Ascending aorta (tissue), 2 donors: ENCODE measurements around the gene PDGFA. TPM values are rescaled to one million over a fixed set of nuclear protein-coding genes. Genes with fewer than 3 reads are reported as not detected.

ENCODE experiments used
- DNase-seq, 2 donors: peaks; one replicate each; pipeline ENCODE4 v3.0.0-alpha.2; 2019; ENCODE audit warnings: low spot score in 2 of 2
- H3K27ac ChIP-seq, 2 donors: fragments of 200-600 bp; sonication (generic); one replicate each; pipeline ENCODE4 v1.5.1; 2016 to 2017; ENCODE audit warnings: mild to moderate bottlenecking in 1 of 2
- H3K27me3 ChIP-seq: fragments of 200-600 bp; sonication (generic); one replicate; pipeline ENCODE4 v1.5.1; 2017
- H3K36me3 ChIP-seq, 2 donors: fragments of 200-600 bp; sonication (generic); one replicate each; pipeline ENCODE4 v1.5.1; 2016
- H3K4me1 ChIP-seq, 2 donors: fragments of 200-600 bp; sonication (generic); one replicate each; pipeline ENCODE4 v1.5.1; 2016 to 2017; ENCODE audit warnings: mild to moderate bottlenecking in 1 of 2
- H3K4me3 ChIP-seq, 2 donors: fragments of 200-600 bp; sonication (generic); one replicate each; pipeline ENCODE4 v1.5.1; 2016 to 2017; ENCODE audit warnings: mild to moderate bottlenecking in 1 of 2
- H3K9me3 ChIP-seq, 2 donors: fragments of 200-600 bp; sonication (generic); one replicate each; pipeline ENCODE4 v1.5.1; 2016
- intact Hi-C: fragments of 100-400 bp; cut with DNase I; formaldehyde crosslinking; loops from one replicate; pipeline ENCODE4 v1.15.1; 2023
- total RNA-seq: library from RNA; depleted of rRNA; stranded (reverse); fragments of >200 nt; gene quantifications from one replicate; pipeline ENCODE4 v1.1.0, GENCODE V29; 2016
- TF ChIP-seq, protein P1 (sequence below), 3 experiments: fragments of 200-600 bp in 2 of 3; fragments of 450-650 bp in 1 of 3; sonication (generic) in 2 of 3; IDR thresholded peaks; one replicate each; pipeline ENCODE4 v1.5.1; 2016 to 2019; ENCODE audit warnings: antibody characterized with exemption in 3 of 3, mild to moderate bottlenecking in 1 of 3, moderate library complexity in 1 of 3

PDGFA gene
- total RNA-seq, 1 donor from 2014 or later = 349 TPM

DNA sequence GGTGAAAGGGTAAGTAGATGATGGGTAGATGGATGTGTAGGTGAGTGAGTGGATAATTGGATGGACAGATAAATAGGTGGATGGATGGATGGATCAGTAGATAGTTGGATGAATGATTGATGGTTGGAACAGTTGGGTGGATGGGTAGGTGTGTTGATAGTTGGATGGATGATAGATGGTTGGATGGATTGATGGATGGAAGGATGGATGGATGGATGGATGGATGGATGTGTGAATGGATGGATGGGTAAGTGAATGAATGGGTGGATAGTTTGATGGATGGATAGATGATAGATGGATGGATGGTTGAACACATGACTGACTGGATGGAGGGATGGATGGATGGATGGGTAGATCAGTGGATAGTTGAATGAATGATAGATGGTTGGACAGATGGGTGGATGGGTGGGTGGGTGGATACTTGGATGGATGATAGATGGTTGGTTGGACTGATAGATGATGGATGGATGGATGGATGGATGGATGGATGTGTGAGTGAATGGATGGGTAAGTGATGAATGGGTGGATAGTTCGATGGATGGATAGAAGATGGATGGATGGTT lies 37.0 kb downstream of the PDGFA start:
- no peak overlapping the region for H3K4me3 ChIP-seq
- no peak for DNase-seq
- no peaks in the 10 kb centered on the region for H3K9me3 ChIP-seq
- H3K4me1 ChIP-seq = no peaks in the 10 kb centered on the region
- no peak overlapping the region for H3K27ac ChIP-seq
- no peaks in the 10 kb centered on the region for H3K27me3 ChIP-seq
- TF ChIP-seq, protein P1, sequence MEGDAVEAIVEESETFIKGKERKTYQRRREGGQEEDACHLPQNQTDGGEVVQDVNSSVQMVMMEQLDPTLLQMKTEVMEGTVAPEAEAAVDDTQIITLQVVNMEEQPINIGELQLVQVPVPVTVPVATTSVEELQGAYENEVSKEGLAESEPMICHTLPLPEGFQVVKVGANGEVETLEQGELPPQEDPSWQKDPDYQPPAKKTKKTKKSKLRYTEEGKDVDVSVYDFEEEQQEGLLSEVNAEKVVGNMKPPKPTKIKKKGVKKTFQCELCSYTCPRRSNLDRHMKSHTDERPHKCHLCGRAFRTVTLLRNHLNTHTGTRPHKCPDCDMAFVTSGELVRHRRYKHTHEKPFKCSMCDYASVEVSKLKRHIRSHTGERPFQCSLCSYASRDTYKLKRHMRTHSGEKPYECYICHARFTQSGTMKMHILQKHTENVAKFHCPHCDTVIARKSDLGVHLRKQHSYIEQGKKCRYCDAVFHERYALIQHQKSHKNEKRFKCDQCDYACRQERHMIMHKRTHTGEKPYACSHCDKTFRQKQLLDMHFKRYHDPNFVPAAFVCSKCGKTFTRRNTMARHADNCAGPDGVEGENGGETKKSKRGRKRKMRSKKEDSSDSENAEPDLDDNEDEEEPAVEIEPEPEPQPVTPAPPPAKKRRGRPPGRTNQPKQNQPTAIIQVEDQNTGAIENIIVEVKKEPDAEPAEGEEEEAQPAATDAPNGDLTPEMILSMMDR (IDR thresholded peaks at IDR 0.05) = no peak
- intact Hi-C loops = no loop called here
- H3K36me3 ChIP-seq = no peaks in the 10 kb centered on the region

DNA sequence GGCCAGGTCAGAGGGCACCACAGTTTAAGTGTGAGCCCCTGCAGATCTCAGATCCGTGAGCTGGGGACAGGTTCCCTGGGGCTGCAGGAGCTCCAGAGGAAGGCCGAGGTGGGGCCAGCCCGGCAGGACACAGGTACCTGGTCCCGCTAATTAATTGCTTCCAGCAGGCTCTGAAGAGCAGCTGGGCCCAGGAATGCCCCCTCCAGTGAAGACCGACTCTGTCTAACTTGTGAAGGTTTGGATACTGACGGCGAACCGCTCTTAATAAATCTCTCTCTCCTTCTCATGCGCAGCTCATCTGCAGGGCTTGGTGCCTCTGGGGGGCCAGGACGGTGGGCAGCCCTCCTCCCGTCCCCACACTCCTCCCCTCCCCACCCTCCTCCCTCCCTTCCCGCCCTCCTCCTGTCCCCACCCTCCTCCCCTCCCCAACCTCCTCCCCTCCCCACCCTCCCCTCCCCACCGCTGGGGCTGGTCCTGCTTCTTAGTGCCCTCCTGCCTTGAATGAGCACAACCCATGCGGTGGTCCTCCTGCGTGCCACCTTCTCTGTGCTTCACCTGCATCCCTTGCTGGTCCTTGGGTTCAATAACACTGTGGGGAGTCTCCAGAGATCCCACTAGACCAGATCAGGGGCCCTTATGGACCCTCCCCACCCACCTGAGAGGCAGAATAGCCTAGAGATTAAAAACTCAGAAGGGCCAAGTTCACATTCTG lies 38.3 kb downstream of the PDGFA start:
- no peaks in the 10 kb centered on the region for H3K9me3 ChIP-seq
- H3K27ac ChIP-seq = no peak overlapping the region
- no peaks in the 10 kb centered on the region for H3K27me3 ChIP-seq
- H3K4me3 ChIP-seq = no peak overlapping the region
- TF ChIP-seq, protein P1 (IDR thresholded peaks at IDR 0.05) = no peak
- no peaks in the 10 kb centered on the region for H3K36me3 ChIP-seq
- DNase-seq = no peak
- H3K4me1 ChIP-seq = no peaks in the 10 kb centered on the region
- intact Hi-C loops = no loop called here

- intact Hi-C loops = no loop called here
- Histone ChIP-seq H3K27ac (no peak overlapping the region), H3K27me3 (no peaks in the 10 kb centered on the region), H3K4me3 (no peak overlapping the region), H3K4me1 (no peaks in the 10 kb centered on the region), H3K36me3 (no peaks in the 10 kb centered on the region), H3K9me3 (no peaks in the 10 kb centered on the region)
- TF ChIP-seq, protein P1 (IDR thresholded peaks at IDR 0.05) = no peak
- DNase-seq = no peak
These were observed 39.0 kb downstream of the PDGFA start for GRCh38 chr7:480531-481218.

DNA sequence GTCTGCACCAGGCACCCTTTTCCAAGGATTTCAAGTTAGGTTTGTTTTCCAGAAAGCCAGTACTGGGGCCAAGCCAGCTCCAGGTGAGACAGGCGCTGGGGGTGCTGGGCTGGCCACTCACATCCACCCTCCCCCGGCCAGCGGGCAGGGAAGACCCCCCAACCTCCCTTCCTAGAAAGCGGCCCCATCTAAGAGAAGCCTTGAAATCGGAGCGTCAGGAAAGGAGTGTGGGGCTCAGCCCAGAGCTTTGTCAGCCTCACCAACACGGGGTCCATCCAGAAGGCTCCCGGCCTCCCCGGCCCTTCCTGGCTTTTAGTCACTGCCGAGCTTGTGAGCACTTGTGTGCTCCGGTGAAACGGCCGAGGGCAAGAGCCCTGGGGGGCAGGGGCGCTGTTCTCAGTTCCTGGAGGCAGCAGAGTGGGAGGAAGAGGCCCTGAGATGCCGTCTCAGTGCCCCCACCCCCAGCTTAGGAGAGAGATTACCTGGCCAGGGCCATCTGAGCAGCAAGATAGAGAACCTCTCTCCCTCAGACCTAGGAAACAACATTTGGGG lies 39.6 kb downstream of the PDGFA start:
- Histone ChIP-seq H3K4me1 (no peaks in the 10 kb centered on the region), H3K27ac (no peak overlapping the region), H3K27me3 (no peaks in the 10 kb centered on the region), H3K9me3 (no peaks in the 10 kb centered on the region), H3K36me3 (no peaks in the 10 kb centered on the region), H3K4me3 (no peak overlapping the region)
- intact Hi-C loops = no loop called here
- TF ChIP-seq, protein P1 (IDR thresholded peaks at IDR 0.05) = no peak
- DNase-seq = no peak

DNA sequence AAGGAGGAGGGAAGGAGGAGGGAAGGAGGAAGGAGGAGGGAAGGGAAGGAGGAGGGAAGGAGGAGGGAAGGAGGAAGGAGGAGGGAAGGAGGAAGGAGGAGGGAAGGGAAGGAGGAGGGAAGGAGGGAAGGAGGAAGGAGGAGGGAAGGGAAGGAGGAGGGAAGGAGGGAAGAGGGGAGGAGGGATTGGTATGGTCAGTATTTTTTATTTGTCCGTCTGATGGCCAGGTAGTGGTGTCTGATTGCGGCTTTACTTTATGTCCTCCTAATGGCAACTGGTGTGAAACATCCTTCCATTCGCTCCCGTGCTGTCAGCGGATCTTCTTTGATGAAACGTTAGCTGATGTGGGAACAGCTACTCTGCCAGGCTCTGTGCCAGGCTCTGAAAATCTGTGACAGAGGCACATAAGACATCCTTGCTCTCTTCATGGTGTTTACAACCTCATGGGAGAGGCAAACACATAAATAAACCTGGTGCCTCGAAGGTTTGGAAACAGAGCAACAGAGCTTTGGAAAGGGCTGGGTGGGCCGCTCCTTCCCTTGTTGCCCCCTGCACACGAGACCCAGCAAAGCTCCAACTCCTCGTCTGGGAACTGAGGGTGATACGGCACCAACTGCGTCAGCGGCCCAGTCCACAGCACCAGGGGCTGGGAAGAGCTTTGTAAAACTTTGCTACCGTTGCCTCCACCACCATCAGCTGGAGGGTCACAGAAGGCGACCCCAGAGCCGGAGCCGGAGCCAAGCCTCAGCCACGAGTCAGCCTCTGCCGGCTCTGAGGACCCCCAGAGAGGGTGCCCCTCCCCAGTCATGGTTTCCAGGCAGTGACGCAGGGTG lies 40.3 kb downstream of the PDGFA start:
- no peak for DNase-seq
- intact Hi-C loops = no loop called here

More for the DNA sequence above, 40.3 kb downstream of the PDGFA start:
- TF ChIP-seq, protein P1 (IDR thresholded peaks at IDR 0.05) = no peak
- no peaks in the 10 kb centered on the region for H3K36me3 ChIP-seq
- H3K9me3 ChIP-seq = no peaks in the 10 kb centered on the region
- H3K4me1 ChIP-seq = no peaks in the 10 kb centered on the region
- no peak overlapping the region for H3K27ac ChIP-seq
- no peak overlapping the region for H3K4me3 ChIP-seq
- no peaks in the 10 kb centered on the region for H3K27me3 ChIP-seq
